Stimulated activated CD8-positive, alpha-beta memory T cell treated with anti-CD3 and anti-CD28 coated beads, Interleukin-4, amount 100 ng/mL, for 4 hours (primary cell): Measurements from ENCODE around the gene MAPK12.

Source experiments
- DNase-seq, 2 donors: peaks; one replicate each; pipeline ENCODE4 v3.0.0-alpha.2; 2020; ENCODE audit warnings: low read depth in 2 of 2, low spot score in 1 of 2

MAPK12 gene

DNA sequence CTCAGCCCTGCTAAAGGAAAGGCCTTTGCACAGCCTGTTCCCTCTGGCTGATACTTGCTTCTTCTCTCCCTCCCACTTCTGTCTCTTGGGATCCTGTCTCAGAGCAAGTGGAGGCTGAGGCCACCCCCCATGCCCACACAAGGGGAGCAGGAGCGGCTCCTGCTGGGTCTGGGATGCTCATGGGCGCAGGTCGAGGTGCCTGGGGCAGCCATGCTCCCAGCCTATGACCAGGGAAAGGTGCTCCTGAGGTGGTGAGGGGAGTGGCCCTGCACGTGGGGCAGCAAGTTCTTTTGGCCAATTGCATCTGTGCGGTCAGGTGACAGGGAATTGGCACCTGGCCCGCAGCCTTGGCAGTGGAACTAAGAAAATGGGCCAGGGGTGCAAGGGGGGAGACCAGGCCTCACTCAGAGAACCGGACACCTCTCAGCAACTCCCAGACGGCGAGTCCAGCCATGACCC is 7.2 kb upstream of the MAPK12 start:
- no peak for DNase-seq

GRCh38 chr22:50267591-50268390 is 6.3 kb upstream of the MAPK12 start:
- no peak for DNase-seq

GRCh38 chr22:50266994-50267393 is 5.5 kb upstream of the MAPK12 start:
- DNase-seq = no peak

DNA sequence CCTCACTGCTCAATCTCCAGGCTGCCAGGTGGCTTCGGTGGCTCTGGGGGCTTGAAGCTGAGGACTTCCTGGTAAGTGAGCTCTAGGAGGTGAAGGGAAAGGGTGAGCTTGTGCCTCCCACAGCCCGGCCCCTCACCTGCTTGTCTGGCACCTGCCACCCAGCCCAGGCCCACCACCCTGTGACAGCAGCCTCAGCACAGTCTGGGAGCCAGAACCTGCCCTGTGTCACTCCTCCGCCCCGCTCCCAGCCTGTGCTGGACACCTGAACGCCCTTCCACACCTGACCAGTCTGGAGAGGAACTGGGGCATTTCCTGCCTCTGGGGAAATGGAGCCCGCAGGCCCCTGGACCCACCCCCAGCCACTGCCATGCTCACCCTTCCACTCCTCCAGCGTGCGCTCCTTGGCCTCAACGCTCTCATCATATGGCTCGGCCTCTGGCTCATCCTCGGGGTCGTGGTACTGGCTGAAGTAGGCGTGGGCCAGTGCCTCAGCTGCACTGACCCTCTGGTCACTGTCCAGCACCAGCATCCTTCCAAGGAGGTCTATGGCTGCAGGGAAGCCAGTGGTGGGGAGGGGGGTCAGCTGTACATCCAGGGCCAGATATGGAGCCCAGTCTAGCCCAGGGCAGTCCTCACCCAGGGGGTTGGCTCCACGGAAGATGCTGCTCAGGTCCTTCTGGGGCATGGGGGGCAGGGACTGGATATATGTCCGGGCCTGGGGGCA is 3.6 kb upstream of the MAPK12 start:
- no peak for DNase-seq

DNA sequence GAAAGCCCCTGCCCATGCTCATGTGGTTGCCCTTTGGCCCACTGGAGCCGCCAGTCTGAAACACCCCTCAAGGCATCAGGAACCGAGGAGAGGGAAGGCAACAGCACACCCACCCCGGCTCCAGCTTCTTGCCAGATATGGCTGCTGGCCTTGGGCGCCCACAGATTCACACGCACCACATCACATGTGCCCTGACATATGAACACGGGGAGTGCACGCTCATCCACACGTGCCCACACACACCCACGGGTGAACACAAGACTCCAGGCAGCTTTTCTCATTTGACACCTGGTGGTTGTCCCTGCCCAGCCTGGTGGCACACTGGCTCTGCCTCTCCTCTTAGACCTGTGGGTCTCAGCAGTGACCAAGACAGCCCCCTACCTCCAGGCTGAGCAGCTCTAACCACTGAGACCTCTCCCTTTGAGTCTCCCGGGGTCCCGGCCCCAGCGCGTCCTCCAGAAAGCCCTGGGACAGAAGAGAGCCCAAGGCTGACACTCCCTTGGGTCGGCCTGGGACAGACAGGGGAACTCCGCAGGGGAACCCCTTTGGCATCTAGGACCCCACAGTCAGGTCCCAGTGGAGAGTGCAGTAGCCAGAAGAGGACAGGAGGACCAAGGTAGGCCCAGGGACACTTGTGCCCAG is 2.7 kb upstream of the MAPK12 start:
- no peak for DNase-seq

DNA sequence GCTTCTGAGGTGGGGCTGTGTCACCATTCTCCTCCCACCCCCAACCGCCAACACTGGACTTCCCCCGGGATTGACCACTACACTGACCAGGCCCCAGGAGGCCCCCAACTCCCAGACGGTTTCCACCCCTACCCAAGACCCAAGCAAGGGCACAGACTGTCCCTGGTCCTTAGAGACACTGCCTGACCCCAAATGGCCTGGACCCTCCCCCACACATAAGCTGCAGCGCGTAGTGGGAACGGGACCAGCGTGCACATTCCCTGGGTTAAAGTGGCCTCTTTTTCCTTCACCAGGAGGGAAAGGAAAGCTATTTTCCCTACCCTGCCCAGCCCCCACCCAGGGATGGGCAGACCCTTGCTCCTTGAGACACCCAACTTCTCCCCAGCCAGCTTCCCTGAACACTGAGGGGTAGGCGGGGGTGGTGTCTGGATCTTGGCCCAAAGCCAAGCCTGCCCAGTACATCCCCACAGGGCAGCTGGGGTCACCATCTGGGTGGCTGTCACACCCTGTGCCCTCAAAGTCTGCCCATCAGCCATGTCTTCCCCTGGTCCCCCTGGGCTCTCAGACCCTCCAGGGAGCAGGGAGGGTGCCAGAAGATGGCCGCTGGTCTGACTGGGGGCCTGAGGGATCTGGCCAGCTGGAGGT is 1.6 kb upstream of the MAPK12 start:
- no peak for DNase-seq

- DNase-seq = no peak
Observed at GRCh38 chr22:50262460-50262911, 1.0 kb upstream of the MAPK12 start.

- no peak for DNase-seq
Observed at GRCh38 chr22:50260801-50261614, 475 bp downstream of the MAPK12 start.

GRCh38 chr22:50260434-50260800 is 1.1 kb downstream of the MAPK12 start:
- no peak for DNase-seq

DNA sequence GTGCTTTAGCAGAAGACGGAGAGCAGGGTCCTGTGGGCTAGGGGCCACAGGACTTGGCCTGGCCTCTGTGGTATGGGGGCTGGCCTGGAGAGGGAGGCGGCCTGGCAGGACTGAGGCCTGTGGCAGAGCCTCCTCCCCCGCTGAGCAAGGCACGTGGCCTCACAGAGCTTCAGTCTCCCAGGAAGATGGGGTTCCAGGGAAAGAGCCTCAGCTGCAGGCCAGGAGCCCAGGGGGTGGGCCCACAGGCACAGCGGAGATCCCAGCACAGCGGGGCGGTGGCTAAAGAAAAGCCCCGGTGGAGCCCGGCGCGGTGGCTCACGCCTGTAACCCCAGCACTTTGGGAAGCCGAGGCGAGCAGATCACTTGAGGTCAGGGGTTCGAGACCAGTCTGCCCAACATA is 2.2 kb downstream of the MAPK12 start:
- no peak for DNase-seq

DNA sequence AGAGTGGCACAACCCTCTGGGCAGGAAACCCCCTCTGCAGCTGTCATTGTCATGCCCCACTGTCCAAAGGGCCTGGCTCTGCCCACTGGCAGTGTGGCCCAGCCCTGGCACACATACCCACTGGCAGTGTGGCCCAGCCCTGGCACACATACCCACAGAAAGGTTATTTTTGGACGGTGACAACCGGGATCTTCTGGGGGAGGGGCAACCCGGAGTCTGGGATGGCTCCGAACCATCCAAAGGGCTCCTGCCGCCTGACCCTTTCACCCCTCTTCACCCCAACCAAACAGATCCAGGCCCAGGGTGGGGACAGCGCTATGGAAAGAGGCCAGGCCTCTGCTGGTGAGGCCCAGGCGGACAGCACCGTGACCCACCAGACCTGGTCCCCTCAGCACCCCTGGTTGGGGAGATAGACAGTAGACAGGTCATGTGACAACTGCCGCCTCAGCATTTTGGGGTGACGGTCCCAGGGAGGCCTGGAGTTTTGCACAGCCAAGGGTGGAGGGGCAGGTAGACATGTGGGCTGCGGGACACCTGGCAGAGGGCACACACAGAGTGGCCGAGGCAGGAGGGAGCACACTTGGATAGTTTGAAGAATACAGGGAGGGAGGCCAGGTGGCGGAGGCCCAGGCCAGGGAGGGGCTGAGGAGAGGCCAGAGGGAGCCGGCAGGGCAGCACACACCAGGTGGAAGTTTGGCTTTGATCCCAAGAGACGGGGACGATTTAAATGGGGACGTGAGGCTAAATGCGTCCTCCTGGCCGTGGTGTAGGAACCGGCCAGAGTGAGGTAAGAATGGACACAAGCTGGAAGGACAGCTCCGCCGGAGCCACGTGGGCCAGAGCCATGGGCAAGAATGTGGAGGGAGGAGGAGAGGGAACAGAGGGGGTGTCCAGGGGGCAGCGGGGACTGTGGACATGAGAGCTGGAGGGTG is 2.9 kb downstream of the MAPK12 start:
- no peak for DNase-seq

DNA sequence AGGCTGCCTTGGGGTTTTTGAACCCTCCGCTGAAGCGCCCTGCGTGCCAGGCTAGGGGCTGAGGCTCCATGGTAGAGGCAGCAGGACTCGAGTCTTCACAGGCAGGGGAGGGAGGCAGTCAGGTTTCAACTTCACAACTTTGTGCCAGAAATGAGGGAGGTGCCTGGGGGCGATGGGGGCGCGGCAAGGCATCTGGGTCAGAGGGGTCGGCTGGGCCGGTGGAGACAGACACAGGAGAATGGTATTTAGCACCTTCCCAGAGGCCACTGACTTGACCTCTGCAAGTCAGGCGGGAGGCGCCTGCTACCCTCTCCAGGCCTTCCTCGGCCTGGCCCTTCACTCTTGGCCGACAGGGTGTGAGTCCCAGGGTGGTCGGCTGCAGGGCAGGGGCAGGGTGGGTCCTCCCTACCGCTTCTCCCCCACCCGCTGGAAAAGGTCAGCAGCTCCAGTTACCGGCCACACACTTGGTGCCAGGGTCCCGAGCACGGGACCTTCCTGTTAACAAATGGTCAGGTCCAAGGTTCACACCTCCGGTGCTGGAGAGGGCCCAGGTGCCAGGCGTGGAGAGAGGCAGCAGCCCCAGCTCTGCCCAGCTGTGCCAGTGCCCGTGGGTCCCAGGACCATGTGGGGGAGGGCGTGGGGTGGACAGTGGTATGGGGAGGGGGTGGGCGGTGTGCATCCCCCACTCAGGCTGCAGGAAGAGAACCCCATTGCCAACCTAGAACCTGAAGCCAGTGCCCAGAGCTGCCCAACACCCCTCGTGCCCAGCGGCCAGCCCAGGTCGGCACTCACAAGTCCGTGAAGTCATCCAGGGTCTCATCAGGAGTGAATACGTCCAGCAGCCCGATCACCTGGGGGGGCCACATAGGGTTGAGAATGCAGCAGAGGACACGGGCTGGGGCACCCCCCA is 3.8 kb downstream of the MAPK12 start:
- no peak for DNase-seq

DNA sequence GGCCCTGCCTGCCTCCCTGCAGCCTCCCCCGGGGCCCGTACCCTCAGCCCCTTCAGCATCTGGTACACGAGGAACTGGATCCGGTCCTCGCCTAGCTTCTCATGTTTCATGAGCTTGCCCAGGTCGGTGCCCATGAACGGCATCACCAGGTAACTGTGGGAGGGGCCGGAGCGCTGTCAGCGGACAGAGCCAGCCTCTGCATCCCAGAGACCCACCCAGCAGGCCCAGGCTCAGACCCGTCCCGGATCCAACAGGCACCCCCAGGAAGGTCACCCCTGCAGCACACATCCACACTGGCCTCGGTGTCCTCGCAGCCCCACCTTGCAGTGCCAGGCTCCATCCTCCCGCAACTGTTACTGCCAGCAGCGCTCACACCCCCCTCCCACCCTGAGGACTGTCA is 4.4 kb downstream of the MAPK12 start:
- no peak for DNase-seq

- DNase-seq = no peak
Observed at GRCh38 chr22:50256258-50256862, 5.1 kb downstream of the MAPK12 start.

DNA sequence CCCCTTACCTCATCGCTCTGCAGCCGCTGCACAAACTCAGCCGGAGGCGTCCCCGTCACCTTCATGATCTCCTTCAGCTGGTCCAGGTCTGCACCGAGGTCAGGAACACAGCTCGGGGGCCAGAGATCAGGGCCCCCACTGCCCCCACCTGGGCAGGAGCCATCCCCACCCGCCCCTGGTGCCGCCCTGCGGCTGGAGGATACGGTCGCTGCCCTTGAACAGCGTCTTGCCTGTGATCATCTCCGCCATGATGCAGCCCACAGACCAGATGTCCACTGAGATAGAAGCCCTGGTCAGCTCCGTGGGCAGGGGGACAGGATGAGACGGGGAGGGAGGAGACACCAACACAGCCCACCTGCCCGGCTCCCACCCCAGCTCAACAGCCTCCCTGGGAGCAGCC is 5.9 kb downstream of the MAPK12 start:
- DNase-seq = no peak

DNA sequence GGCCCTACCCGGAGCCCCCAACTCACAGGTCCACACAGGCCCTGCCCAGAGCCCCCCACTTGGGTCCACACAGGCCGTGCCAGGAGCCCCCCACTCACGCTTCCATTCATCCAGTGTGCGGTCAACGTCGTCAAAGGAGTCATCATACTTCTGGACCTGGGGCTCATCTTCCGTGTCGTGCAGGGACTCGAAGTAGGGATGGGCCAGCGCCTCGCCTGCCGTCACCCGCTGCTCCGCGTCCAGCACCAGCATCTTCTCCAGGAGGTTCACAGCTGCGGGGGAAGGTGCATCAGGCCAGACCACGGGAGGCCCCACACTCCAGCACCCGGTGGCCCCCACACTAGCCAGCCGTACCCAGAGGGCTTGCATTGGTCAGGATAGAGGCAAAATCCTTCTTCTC is 6.4 kb downstream of the MAPK12 start:
- DNase-seq = no peak

GRCh38 chr22:50253941-50254340 is 7.5 kb downstream of the MAPK12 start:
- no peak for DNase-seq
